Tibial artery (tissue), 4 donors: ENCODE results near the gene RIPK4.

Source experiments
- DNase-seq, 2 donors: peaks; one replicate each; pipeline ENCODE4 v3.0.0-alpha.2; 2019
- H3K27ac ChIP-seq, 2 donors: fragments of 200-600 bp; sonication (generic) in 1 of 2; 1 replicate in 1 of 2; 2 replicates in 1 of 2; pipeline ENCODE4 v1.5.1; 2018 to 2019; ENCODE audit warnings: mild to moderate bottlenecking in 1 of 2
- H3K27me3 ChIP-seq, 2 donors: fragments of 200-600 bp; sonication (generic) in 1 of 2; one replicate each; pipeline versions ENCODE4 v1.5.1 to v1.6.0; 2016 to 2019
- H3K36me3 ChIP-seq, 3 donors: fragments of 200-600 bp; sonication (generic) in 2 of 3; one replicate each; pipeline ENCODE4 v1.5.1; 2016 to 2019; ENCODE audit warnings: mild to moderate bottlenecking in 2 of 3
- H3K4me1 ChIP-seq, 4 donors: fragments of 200-600 bp; sonication (generic) in 2 of 4; 1 replicate in 3 of 4; 2 replicates in 1 of 4; pipeline ENCODE4 v1.5.1; 2016 to 2019
- H3K4me3 ChIP-seq, 2 donors: fragments of 200-600 bp; sonication (generic) in 1 of 2; 1 replicate in 1 of 2; 2 replicates in 1 of 2; pipeline ENCODE4 v1.5.1; 2018 to 2019; ENCODE audit warnings: mild to moderate bottlenecking in 2 of 2
- H3K9me3 ChIP-seq, 3 donors: fragments of 200-600 bp; sonication (generic) in 1 of 3; one replicate each; pipeline ENCODE4 v1.5.1; 2016 to 2019
- CTCF ChIP-seq, 2 experiments: fragments of 200-600 bp in 1 of 2; fragments of 450-650 bp in 1 of 2; IDR thresholded peaks; one replicate each; pipeline ENCODE4 v1.5.1; 2017 to 2019; ENCODE audit warnings: antibody characterized with exemption in 2 of 2, mild to moderate bottlenecking in 1 of 2, moderate library complexity in 1 of 2
- intact Hi-C: fragments of 100-400 bp; cut with DNase I; formaldehyde crosslinking; loops from one replicate; pipeline ENCODE4 v1.15.0; 2023; ENCODE audit warnings: low total_unique reads

RIPK4 gene

GRCh38 chr21:41729701-41730366 is 37.0 kb downstream of the RIPK4 start:
- DNase-seq = no peak
- no peak for TF ChIP-seq CTCF (IDR thresholded peaks at IDR 0.05)
- H3K4me3 ChIP-seq = no peak overlapping the region
- H3K9me3 ChIP-seq = peaks cover 0 to 7% (median 0%) of the 10 kb centered on the region in 3 donors
- intact Hi-C loops = loop anchor here (5.0 kb wide), 1 partner anchor 32 kb away; no protein-coding TSS in a partner anchor
- H3K36me3 ChIP-seq = no peaks in the 10 kb centered on the region
- H3K27me3 ChIP-seq = no peaks in the 10 kb centered on the region
- H3K27ac ChIP-seq = no peak overlapping the region
- H3K4me1 ChIP-seq = peaks cover 6 to 32% (median 23%) of the 10 kb centered on the region in 4 donors

- H3K36me3 ChIP-seq = no peaks in the 10 kb centered on the region
- H3K4me3 ChIP-seq = no peak overlapping the region
- TF ChIP-seq CTCF (IDR thresholded peaks at IDR 0.05) = no peak
- H3K27ac ChIP-seq = peak overlapping the region; percentile 87 to 88
- H3K27me3 ChIP-seq = no peaks in the 10 kb centered on the region
- intact Hi-C loops = loop anchor here (5.0 kb wide), 1 partner anchor 34 kb away; no protein-coding TSS in a partner anchor
- H3K4me1 ChIP-seq = peaks cover 6 to 32% (median 23%) of the 10 kb centered on the region in 4 donors
- DNase-seq = no peak
- H3K9me3 ChIP-seq = peaks cover 0 to 7% (median 0%) of the 10 kb centered on the region in 3 donors
Observed at GRCh38 chr21:41727784-41728763, 38.8 kb downstream of the RIPK4 start.

GRCh38 chr21:41726970-41727783 is 39.7 kb downstream of the RIPK4 start:
- peak; percentile 86 to 96 for DNase-seq
- H3K9me3 ChIP-seq = peaks cover 0 to 7% (median 0%) of the 10 kb centered on the region in 3 donors
- peak overlapping the region; percentile 87 to 88 for H3K27ac ChIP-seq
- no peaks in the 10 kb centered on the region for H3K27me3 ChIP-seq
- H3K4me3 ChIP-seq = no peak overlapping the region
- intact Hi-C loops = loop anchor here (5.0 kb wide), 1 partner anchor 35 kb away; no protein-coding TSS in a partner anchor
- H3K4me1 ChIP-seq = peaks cover 6 to 32% (median 23%) of the 10 kb centered on the region in 4 donors
- H3K36me3 ChIP-seq = no peaks in the 10 kb centered on the region
- no peak for TF ChIP-seq CTCF (IDR thresholded peaks at IDR 0.05)

GRCh38 chr21:41726630-41726969 is 40.3 kb downstream of the RIPK4 start:
- Histone ChIP-seq H3K36me3 (no peaks in the 10 kb centered on the region), H3K27ac (peak overlapping the region; percentile 87 to 88), H3K4me3 (no peak overlapping the region), H3K4me1 (peaks cover 6 to 32% (median 23%) of the 10 kb centered on the region in 4 donors), H3K27me3 (no peaks in the 10 kb centered on the region), H3K9me3 (peaks cover 0 to 1% (median 0%) of the 10 kb centered on the region in 3 donors)
- DNase-seq = no peak
- TF ChIP-seq CTCF (IDR thresholded peaks at IDR 0.05) = no peak
- intact Hi-C loops = loop anchor here (5.0 kb wide), 1 partner anchor 36 kb away; no protein-coding TSS in a partner anchor

GRCh38 chr21:41726058-41726558 is 40.7 kb downstream of the RIPK4 start:
- Histone ChIP-seq H3K27ac (peak overlapping the region; percentile 87 to 88), H3K4me3 (no peak overlapping the region)

More at GRCh38 chr21:41726058-41726558, 40.7 kb downstream of the RIPK4 start:
- DNase-seq = peak in 1 of 2 donors; percentile 35
- Histone ChIP-seq H3K27me3 (no peaks in the 10 kb centered on the region), H3K36me3 (no peaks in the 10 kb centered on the region), H3K4me1 (peaks cover 6 to 32% (median 23%) of the 10 kb centered on the region in 4 donors), H3K9me3 (no peaks in the 10 kb centered on the region)
- no peak for TF ChIP-seq CTCF (IDR thresholded peaks at IDR 0.05)
- intact Hi-C loops = loop anchor here (5.0 kb wide), 1 partner anchor 36 kb away; no protein-coding TSS in a partner anchor
